Gastrocnemius medialis (tissue), 4 donors: ENCODE results near the gene CCND2. TPM values are rescaled to one million over a fixed set of nuclear protein-coding genes. Genes with fewer than 3 reads are reported as not detected.

Experiments
- ATAC-seq, 2 donors: fragments of 150-250 bp; one replicate each; pipeline ENCODE4 v1.9.1; 2016
- DNase-seq, 2 donors: peaks; one replicate each; pipeline ENCODE4 v3.0.0-alpha.2; 2019
- H3K27ac ChIP-seq, 4 donors: fragments of 200-600 bp; sonication (generic); 1 replicate in 1 of 4; 2 replicates in 3 of 4; pipeline ENCODE4 v1.5.1; 2016 to 2018; ENCODE audit warnings: mild to moderate bottlenecking in 2 of 4, moderate library complexity in 1 of 4
- H3K27me3 ChIP-seq, 3 donors: fragments of 200-600 bp; sonication (generic) in 2 of 3; 1 replicate in 1 of 3; 2 replicates in 2 of 3; pipeline versions ENCODE4 v1.5.1 to v1.6.0; 2016 to 2019; ENCODE audit warnings: mild to moderate bottlenecking in 1 of 3, moderate library complexity in 1 of 3
- H3K36me3 ChIP-seq, 2 donors: fragments of 200-600 bp; sonication (generic) in 1 of 2; one replicate each; pipeline ENCODE4 v1.5.1; 2017 to 2018
- H3K4me1 ChIP-seq, 2 donors: fragments of 200-600 bp; sonication (generic) in 1 of 2; one replicate each; pipeline ENCODE4 v1.5.1; 2016 to 2017; ENCODE audit warnings: mild to moderate bottlenecking in 2 of 2
- H3K4me3 ChIP-seq, 4 donors: fragments of 200-600 bp; sonication (generic) in 3 of 4; 1 replicate in 1 of 4; 2 replicates in 3 of 4; pipeline ENCODE4 v1.5.1; 2016 to 2019; ENCODE audit warnings: mild to moderate bottlenecking in 2 of 4
- H3K9me3 ChIP-seq, 3 donors: fragments of 200-600 bp; sonication (generic) in 2 of 3; 1 replicate in 1 of 3; 2 replicates in 2 of 3; pipeline ENCODE4 v1.5.1; 2016 to 2019
- CTCF ChIP-seq, 5 experiments: fragments of 450-650 bp in 3 of 5; fragments of 200-600 bp in 2 of 5; sonication (generic) in 2 of 5; IDR thresholded peaks in 4 of 5; conservative IDR thresholded peaks in 1 of 5; 1 replicate in 4 of 5; 2 replicates in 1 of 5; pipeline ENCODE4 v1.5.1; 2016 to 2019; ENCODE audit warnings: antibody characterized with exemption in 5 of 5, mild to moderate bottlenecking in 3 of 5, moderate library complexity in 3 of 5
- POLR2A ChIP-seq, 2 donors: fragments of 450-650 bp; IDR thresholded peaks; one replicate each; pipeline ENCODE4 v1.6.1; 2017; ENCODE audit warnings: antibody characterized with exemption in 2 of 2, mild to moderate bottlenecking in 2 of 2, moderate library complexity in 2 of 2
- in situ Hi-C, 4 donors: fragments of 200-750 bp; cut with MboI; loops; one replicate each; pipeline versions ENCODE4 v1.15.0 to v1.8.0; 2017; ENCODE audit warnings: low sequenced_read_pairs in 4 of 4
- intact Hi-C: fragments of 100-400 bp; cut with DNase I; formaldehyde crosslinking; loops from one replicate; pipeline ENCODE4 v1.15.1; 2023; ENCODE audit warnings: low total_unique reads
- total RNA-seq, 4 donors: library from RNA; depleted of rRNA; stranded (reverse); fragments of >200 nt; gene quantifications; one replicate each; pipeline versions ENCODE4 v1.1.0 to v1.2.3, GENCODE V29; 2016

Gene CCND2
- total RNA-seq, 4 donors from 2014 or later: 2.7 to 5.6 (median 3.2) TPM

GRCh38 chr12:4293299-4293965 is 19.9 kb downstream of the CCND2 start:
- Histone ChIP-seq H3K36me3 (no peaks in the 10 kb centered on the region), H3K27me3 (peaks cover 3 to 5% (median 4%) of the 10 kb centered on the region in 3 donors), H3K9me3 (no peaks in the 10 kb centered on the region), H3K4me1 (no peaks in the 10 kb centered on the region), H3K4me3 (no peak overlapping the region), H3K27ac (no peak overlapping the region)
- in situ Hi-C loops (no loop called here), intact Hi-C loops (loop anchor here (5.0 kb wide), 1 partner anchor 549 kb away; no protein-coding TSS in a partner anchor)
- TF ChIP-seq POLR2A (IDR thresholded peaks at IDR 0.05) (no peak), CTCF (IDR thresholded peaks at IDR 0.05 in 4 of 5, conservative IDR thresholded peaks at IDR 0.05 in 1 of 5) (no peak)
- DNase-seq: no peak
- no peak for ATAC-seq

DNA sequence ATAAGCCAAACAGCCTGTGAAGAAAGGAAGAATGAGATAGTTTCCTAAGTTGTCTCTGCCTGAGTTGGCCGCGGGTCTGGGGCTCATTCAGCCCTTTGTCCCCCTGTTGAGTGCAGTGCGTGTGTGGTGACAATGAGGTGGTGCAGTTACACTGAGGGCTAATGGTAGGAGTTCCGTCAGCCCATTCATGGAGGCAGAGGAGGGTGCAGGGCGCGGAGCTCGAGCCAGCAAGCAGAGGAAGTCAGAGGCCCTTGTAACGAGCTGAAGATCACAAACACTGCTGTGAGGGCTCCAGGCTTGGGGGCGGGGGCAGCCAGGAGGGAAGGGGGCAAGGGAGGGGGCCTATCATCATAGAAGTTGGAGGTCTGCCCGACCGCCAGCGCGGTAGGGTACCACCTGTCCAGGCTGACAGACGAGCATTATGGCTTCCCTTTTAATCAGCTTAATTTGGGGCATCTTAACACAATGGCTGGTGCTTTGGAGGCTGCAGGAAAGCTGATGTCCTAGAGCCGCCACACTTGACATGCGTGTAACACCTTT is 20.5 kb downstream of the CCND2 start:
- no peak overlapping the region for H3K4me3 ChIP-seq
- H3K27ac ChIP-seq: no peak overlapping the region
- H3K36me3 ChIP-seq: no peaks in the 10 kb centered on the region
- no peaks in the 10 kb centered on the region for H3K9me3 ChIP-seq
- intact Hi-C loops (loop anchor here (5.0 kb wide), 1 partner anchor 548 kb away; no protein-coding TSS in a partner anchor), in situ Hi-C loops (no loop called here)
- DNase-seq (no peak), ATAC-seq (no peak)
- H3K27me3 ChIP-seq: peaks cover 3 to 5% (median 4%) of the 10 kb centered on the region in 3 donors
- H3K4me1 ChIP-seq: no peaks in the 10 kb centered on the region
- no peak for TF ChIP-seq POLR2A (IDR thresholded peaks at IDR 0.05)
- no peak for TF ChIP-seq CTCF (IDR thresholded peaks at IDR 0.05 in 4 of 5, conservative IDR thresholded peaks at IDR 0.05 in 1 of 5)

- intact Hi-C loops (no loop called here), in situ Hi-C loops (no loop called here)
- Histone ChIP-seq H3K27ac (no peak overlapping the region), H3K9me3 (no peaks in the 10 kb centered on the region), H3K4me3 (no peak overlapping the region), H3K27me3 (no peaks in the 10 kb centered on the region), H3K36me3 (no peaks in the 10 kb centered on the region), H3K4me1 (no peaks in the 10 kb centered on the region)
- ATAC-seq (no peak), DNase-seq (no peak)
- TF ChIP-seq POLR2A (IDR thresholded peaks at IDR 0.05) (no peak), CTCF (IDR thresholded peaks at IDR 0.05 in 4 of 5, conservative IDR thresholded peaks at IDR 0.05 in 1 of 5) (no peak)
Measured at GRCh38 chr12:4296751-4297150, 23.2 kb downstream of the CCND2 start.

DNA sequence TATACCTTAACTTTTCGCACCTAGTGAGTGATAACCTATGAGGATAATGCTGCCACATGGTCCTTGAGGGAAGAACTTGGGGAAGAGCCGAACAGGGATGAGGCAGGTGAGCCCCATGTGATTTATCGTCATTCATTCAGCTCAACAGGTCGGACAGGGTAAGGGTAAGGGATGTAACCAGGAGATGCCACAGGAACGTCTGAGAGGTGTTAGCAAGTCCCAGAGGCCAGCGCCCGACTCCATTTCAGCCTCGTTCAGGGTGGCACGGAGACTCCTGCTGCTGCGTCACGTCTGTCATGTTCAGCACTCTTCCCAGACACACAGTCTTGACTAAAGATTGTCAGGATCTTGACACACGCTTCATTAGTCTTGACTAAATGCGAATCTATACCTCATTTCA is 24.1 kb downstream of the CCND2 start:
- no peaks in the 10 kb centered on the region for H3K4me1 ChIP-seq

More for the DNA sequence above, 24.1 kb downstream of the CCND2 start:
- no peaks in the 10 kb centered on the region for H3K9me3 ChIP-seq
- H3K4me3 ChIP-seq: no peak overlapping the region
- intact Hi-C loops (no loop called here), in situ Hi-C loops (no loop called here)
- no peak for TF ChIP-seq CTCF (IDR thresholded peaks at IDR 0.05 in 4 of 5, conservative IDR thresholded peaks at IDR 0.05 in 1 of 5)
- TF ChIP-seq POLR2A (IDR thresholded peaks at IDR 0.05): no peak
- no peaks in the 10 kb centered on the region for H3K36me3 ChIP-seq
- H3K27me3 ChIP-seq: no peaks in the 10 kb centered on the region
- DNase-seq (no peak), ATAC-seq (no peak)
- no peak overlapping the region for H3K27ac ChIP-seq
